ENCODE measurements around the gene TNFSF9. TPM values are rescaled to one million over a fixed set of nuclear protein-coding genes. Genes with fewer than 3 reads are reported as not detected.

Gene TNFSF9
- polyA plus RNA-seq, 2 of the 4 experiments (the other 2 are of a cell fraction) = 6.3 to 15.9 TPM

GRCh38 chr19:6516018-6516658 is 14.7 kb upstream of the TNFSF9 start:
- ChIA-PET CTCF (interaction anchor here (0.6 to 3.2 kb wide), 34 partner anchors 8 to 529 kb away, joined by 3 to 33 read pairs (median 4); partner anchors contain the start of gene GPR108), POLR2A (interaction anchor here (1.0 to 1.7 kb wide), 3 partner anchors 15 to 347 kb away, joined by 3 to 22 read pairs (median 5); partner anchors contain the start of gene TNFSF9)
- 0% methylated on average over 22 of the region's 26 CpGs for whole genome bisulfite sequencing (ENCODE audit: missing lambda C conversion rate)
- peak overlapping the region; percentile 51 to 93 for H3K27ac ChIP-seq
- peak overlapping the region; percentile 58 for H3K4me3 ChIP-seq
- ATAC-seq (peak; percentile 87 to 89), FAIRE-seq (no peak), DNase-seq (ENCODE audit: low read depth in 1 of 2, low spot score in 1 of 2) (peak; percentile 89 to 96)
- no peaks in the 10 kb centered on the region for H3K9me3 ChIP-seq
- peaks cover 40% of the 10 kb centered on the region for H3K4me1 ChIP-seq
- peak overlapping the region; percentile 90 for H3K4me2 ChIP-seq
- TF ChIP-seq E2F6 (IDR thresholded peaks at IDR 0.05; ENCODE audit: borderline replicate concordance, low read depth) (no peak), HOXA7 (CRISPR knock-in tag; IDR thresholded peaks at IDR 0.05) (no peak), ATOH8 (CRISPR knock-in tag; IDR thresholded peaks at IDR 0.05; ENCODE audit: low read depth) (no peak), CBX8 (IDR thresholded peaks at IDR 0.05) (no peak), PHF8 (IDR thresholded peaks at IDR 0.05; ENCODE audit: borderline replicate concordance, low read depth) (no peak), CTCF (IDR thresholded peaks at IDR 0.05) (no peak), ZNF302 (CRISPR knock-in tag; IDR thresholded peaks at IDR 0.05) (no peak), ZSCAN20 (CRISPR knock-in tag; IDR thresholded peaks at IDR 0.05) (no peak), SREBF2 (IDR thresholded peaks at IDR 0.05) (no peak), USF2 (IDR thresholded peaks at IDR 0.05) (no peak), NR3C1 (IDR thresholded peaks at IDR 0.05) (no peak), SMC3 (IDR thresholded peaks at IDR 0.05) (no peak), HOXB5 (CRISPR knock-in tag; IDR thresholded peaks at IDR 0.05) (no peak), KDM1A (IDR thresholded peaks at IDR 0.05; ENCODE audit: low read depth) (no peak), JUNB (IDR thresholded peaks at IDR 0.05) (no peak), ESRRA (IDR thresholded peaks at IDR 0.05; ENCODE audit: borderline replicate concordance, low read length) (no peak)

GRCh38 chr19:6516659-6517291 is 14.1 kb upstream of the TNFSF9 start:
- Histone ChIP-seq H3K4me2 (peak overlapping the region; percentile 90), H3K4me3 (peak overlapping the region; percentile 58), H3K27ac (peak overlapping the region; percentile 51 to 93), H3K9me3 (no peaks in the 10 kb centered on the region), H3K4me1 (peaks cover 46% of the 10 kb centered on the region)
- ATAC-seq (peak; percentile 79 to 93), FAIRE-seq (no peak), DNase-seq (ENCODE audit: low read depth in 1 of 2, low spot score in 1 of 2) (peak; percentile 83 to 84)
- WGBS (ENCODE audit: missing lambda C conversion rate) = 2% methylated on average over 23 of the region's 38 CpGs
- ChIA-PET POLR2A (interaction anchor here (1.0 to 1.7 kb wide), 3 partner anchors 14 to 347 kb away, joined by 3 to 22 read pairs (median 5); partner anchors contain the start of gene TNFSF9), CTCF (interaction anchor here (0.6 to 3.2 kb wide), 34 partner anchors 9 to 758 kb away, joined by 3 to 33 read pairs (median 4); partner anchors contain the start of gene GPR108)
- no peak for TF ChIP-seq RCOR1 (IDR thresholded peaks at IDR 0.05; ENCODE audit: low read depth, low read length)
- TF ChIP-seq KDM1A (IDR thresholded peaks at IDR 0.05; ENCODE audit: low read depth) = no peak
- TF ChIP-seq ZC3H11A (IDR thresholded peaks at IDR 0.05) = no peak
- no peak for TF ChIP-seq HOXA7 (CRISPR knock-in tag; IDR thresholded peaks at IDR 0.05)
- TF ChIP-seq SREBF2 (IDR thresholded peaks at IDR 0.05) = no peak
- no peak for TF ChIP-seq EHMT2 (IDR thresholded peaks at IDR 0.05; ENCODE audit: low read depth)
- TF ChIP-seq POLR2A (IDR thresholded peaks at IDR 0.05; ENCODE audit: low read length) = no peak
- no peak for TF ChIP-seq ELK1 (IDR thresholded peaks at IDR 0.05; ENCODE audit: low read depth, low read length)
- TF ChIP-seq NFE2L2 (conservative IDR thresholded peaks at IDR 0.05; ENCODE audit: low read length) = no peak
- TF ChIP-seq EP300 (IDR thresholded peaks at IDR 0.05) = no peak
- TF ChIP-seq PHF8 (IDR thresholded peaks at IDR 0.05; ENCODE audit: borderline replicate concordance, low read depth) = 0 out of 2 replicates have a peak, but pooled peaks have one; percentile 23
- peak; percentile 93 for TF ChIP-seq SMC3 (IDR thresholded peaks at IDR 0.05)
- TF ChIP-seq CTCF (IDR thresholded peaks at IDR 0.05) = peak; percentile 90
- no peak for TF ChIP-seq JUN (IDR thresholded peaks at IDR 0.05)
- TF ChIP-seq RAD21 (conservative IDR thresholded peaks at IDR 0.05 in 1 of 2, IDR thresholded peaks at IDR 0.05 in 1 of 2) = peak; percentile 94
- TF ChIP-seq PBX3 (IDR thresholded peaks at IDR 0.05) = no peak
- TF ChIP-seq CBX2 (IDR thresholded peaks at IDR 0.05; ENCODE audit: borderline replicate concordance, low read depth) = no peak
